ENCODE data around the gene ERVH48-1.
"Not testable (repeated sequence)": the region's sequence is repeated elsewhere in the genome, so short reads cannot be mapped to it uniquely, and the experiment has no call there.

Gene ERVH48-1

GRCh38 chr21:42908484-42908883, 16.9 kb downstream of the ERVH48-1 start:
- DNase-seq (ENCODE audit: extremely low read depth in 1 of 2, low read depth in 1 of 2): not testable (repeated sequence)

DNA sequence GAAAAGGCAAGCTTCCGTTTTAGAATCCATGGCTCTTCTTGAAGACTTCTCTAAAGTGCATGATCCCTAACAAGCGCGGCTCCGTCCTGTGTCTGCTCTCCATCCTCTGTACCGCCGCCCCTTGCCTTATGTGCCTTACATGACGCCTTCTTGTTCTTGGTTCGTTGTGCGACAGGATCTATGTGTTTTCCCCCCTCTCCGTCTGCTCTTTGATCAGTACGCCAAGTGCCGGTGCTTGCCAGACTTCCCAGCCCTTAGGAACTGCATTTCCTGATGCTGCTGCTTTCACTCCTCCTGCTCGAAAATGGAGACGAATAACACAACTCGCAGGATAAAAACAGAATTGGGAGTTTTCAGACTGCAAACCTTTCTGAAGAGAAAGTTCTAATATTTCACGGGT, 19.2 kb downstream of the ERVH48-1 start:
- no peak for DNase-seq (ENCODE audit: extremely low read depth in 1 of 2, low read depth in 1 of 2)

DNA sequence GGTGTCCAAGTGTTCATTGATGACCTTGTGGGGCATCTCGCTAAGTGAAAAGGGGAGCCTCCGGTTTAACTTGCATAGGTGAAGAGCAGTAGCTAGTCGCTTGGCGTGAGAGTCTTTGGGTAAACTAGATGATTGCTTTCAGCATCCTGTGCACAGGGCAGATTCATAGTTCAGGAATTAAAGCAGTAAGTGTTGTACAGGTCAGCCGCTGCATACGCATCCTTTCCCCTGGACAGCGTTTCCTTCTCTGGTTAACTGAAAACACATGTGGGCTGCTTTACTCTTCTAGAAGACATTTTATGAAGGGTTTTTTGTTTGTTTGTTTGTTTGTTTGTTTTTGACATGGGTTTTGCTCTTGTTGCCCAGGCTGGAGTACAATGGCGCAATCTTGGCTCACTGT, 20.2 kb downstream of the ERVH48-1 start:
- no peak for DNase-seq (ENCODE audit: extremely low read depth in 1 of 2, low read depth in 1 of 2)

DNA sequence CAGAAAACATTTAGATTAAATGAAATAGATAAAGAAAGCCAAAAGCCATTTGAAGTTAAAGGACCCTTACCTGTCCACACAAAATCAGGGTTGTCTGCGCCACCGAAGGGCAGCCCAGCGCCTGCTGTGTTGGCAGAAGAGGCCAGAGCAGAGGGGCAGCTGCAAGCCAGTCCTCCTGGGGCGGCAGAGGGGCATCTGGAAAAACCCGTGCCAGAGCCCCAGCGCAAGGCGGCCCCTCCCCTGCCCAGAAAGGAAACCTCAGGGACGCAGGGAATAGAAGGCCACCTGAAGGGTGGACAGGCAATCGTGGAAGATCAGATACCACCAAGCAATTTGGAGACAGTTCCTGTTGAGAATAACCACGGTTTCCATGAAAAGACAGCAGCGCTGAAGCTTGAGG, 21.6 kb downstream of the ERVH48-1 start:
- DNase-seq (ENCODE audit: extremely low read depth in 1 of 2, low read depth in 1 of 2): no peak

DNA sequence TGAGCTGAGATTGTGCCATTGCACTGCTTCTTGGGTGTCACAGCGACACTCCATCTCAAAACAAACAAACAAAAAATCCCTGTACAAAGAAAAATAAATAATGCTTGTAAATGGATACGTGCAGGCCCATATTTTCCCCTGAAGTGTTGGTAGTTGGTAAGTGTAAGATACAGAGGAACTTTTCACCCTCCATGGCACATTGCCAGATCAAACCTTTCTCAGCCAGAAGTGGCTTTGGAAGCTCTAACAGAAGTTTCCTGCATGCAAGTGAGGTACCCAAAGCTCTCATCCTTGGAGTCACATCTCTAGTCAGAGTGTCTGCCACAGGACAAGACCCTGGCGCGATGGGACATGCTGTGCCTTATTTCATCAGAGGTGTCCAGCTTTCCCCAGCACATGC, 25.0 kb downstream of the ERVH48-1 start:
- no peak for DNase-seq (ENCODE audit: extremely low read depth in 1 of 2, low read depth in 1 of 2)

GRCh38 chr21:42892931-42893755, 32.3 kb downstream of the ERVH48-1 start, which contains the start of gene NDUFV3:
TSS of gene NDUFV3 (plus strand) at chr21:42893309. CDS start at chr21:42893334, 25 bp downstream.
- peak; percentile 100 for DNase-seq (ENCODE audit: extremely low read depth in 1 of 2, low read depth in 1 of 2)

DNA sequence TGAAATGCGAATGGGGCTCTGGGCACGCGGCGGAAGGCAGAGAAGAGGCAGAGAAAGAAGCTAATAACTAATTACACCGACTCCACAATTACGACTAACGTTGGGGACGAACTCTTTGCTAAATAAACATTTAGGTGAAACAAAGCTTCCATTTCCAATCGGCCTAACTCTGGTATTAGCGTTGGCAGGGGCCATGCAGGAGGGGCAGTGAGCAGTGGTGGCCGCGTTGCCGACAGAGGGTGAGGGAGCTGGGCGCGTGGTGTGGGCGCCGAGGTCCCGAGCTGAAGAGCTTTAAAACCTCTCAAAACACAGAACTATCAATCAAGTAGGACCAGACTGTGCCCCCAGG, 32.9 kb downstream of the ERVH48-1 start:
- no peak for DNase-seq (ENCODE audit: extremely low read depth in 1 of 2, low read depth in 1 of 2)

GRCh38 chr21:42887326-42887725, 38.1 kb downstream of the ERVH48-1 start:
- no peak for DNase-seq (ENCODE audit: extremely low read depth in 1 of 2, low read depth in 1 of 2)

- no peak for DNase-seq (ENCODE audit: extremely low read depth in 1 of 2, low read depth in 1 of 2)
These were observed 41.5 kb downstream of the ERVH48-1 start for GRCh38 chr21:42883921-42884320.

DNA sequence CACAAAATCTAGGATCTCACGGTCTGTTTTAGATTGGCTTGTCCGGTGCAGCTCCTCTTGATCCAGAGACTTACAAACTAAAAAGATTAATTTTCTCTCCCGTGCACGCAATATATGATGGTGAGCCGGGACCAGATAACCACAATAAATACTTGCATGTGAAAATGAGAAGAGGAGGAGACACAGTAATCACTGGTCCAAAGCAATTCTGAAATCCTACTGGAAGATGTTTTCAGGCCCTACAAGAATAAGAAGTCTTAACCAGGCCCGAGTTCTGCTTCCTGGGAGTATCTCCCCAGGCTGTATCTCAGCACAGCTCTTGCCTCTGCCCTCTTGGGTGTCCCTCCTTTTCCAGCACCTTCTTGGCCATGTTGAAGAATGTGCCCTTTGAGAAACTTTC, 45.1 kb downstream of the ERVH48-1 start:
- DNase-seq (ENCODE audit: extremely low read depth in 1 of 2, low read depth in 1 of 2): no peak

GRCh38 chr21:42878993-42879787, 46.2 kb downstream of the ERVH48-1 start, which contains the start of gene WDR4:
TSS of gene WDR4 (minus strand) at chr21:42879539. CDS start at chr21:42879495, 44 bp downstream.
- DNase-seq (ENCODE audit: extremely low read depth in 1 of 2, low read depth in 1 of 2): peak; percentile 97 to 99

DNA sequence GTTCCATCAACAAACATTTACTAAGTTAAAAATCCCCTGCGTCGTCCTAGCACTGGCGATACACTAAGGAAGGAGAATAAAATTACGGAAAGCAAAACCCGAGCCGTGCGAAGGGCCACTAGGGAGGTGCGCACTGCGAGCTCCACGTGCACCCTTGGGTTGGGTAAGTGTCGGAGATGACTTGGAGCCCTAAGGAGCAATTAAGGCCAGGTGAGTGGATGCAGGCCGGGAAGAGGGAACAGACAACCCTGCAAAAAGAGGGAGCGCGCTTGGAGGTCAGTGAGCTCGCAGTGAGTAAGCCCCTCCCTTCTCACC, 46.8 kb downstream of the ERVH48-1 start:
- no peak for DNase-seq (ENCODE audit: extremely low read depth in 1 of 2, low read depth in 1 of 2)

GRCh38 chr21:42875811-42876210, 49.6 kb downstream of the ERVH48-1 start:
- DNase-seq (ENCODE audit: extremely low read depth in 1 of 2, low read depth in 1 of 2): not testable (repeated sequence)

- DNase-seq (ENCODE audit: extremely low read depth in 1 of 2, low read depth in 1 of 2): no peak
These were observed 52.3 kb downstream of the ERVH48-1 start for GRCh38 chr21:42873096-42873495.

GRCh38 chr21:42868196-42868595, 57.2 kb downstream of the ERVH48-1 start:
- DNase-seq (ENCODE audit: extremely low read depth in 1 of 2, low read depth in 1 of 2): no peak

Data from stimulated activated CD8-positive, alpha-beta memory T cell treated with anti-CD3 and anti-CD28 coated beads, Interleukin-7, amount 100 ng/mL, for 48 hours (primary cell).